Astrocyte (in vitro differentiated cells and primary cell): Measurements from ENCODE around the gene IFNE.

Source experiments
- EZH2 ChIP-seq: IDR thresholded peaks from 2 replicates; pipeline ENCODE4 v1.6.1; 2012; ENCODE audit warnings: mild to moderate bottlenecking, low read length, inconsistent platforms; ENCODE audit not compliant: insufficient read depth
- TF ChIP-seq, protein P1 (sequence below): IDR thresholded peaks from 2 replicates; pipeline ENCODE4 v1.5.1; 2011; ENCODE audit warnings: low read depth, mild to moderate bottlenecking, inconsistent platforms, low read length, moderate library complexity; ENCODE audit not compliant: insufficient read depth

DNA sequence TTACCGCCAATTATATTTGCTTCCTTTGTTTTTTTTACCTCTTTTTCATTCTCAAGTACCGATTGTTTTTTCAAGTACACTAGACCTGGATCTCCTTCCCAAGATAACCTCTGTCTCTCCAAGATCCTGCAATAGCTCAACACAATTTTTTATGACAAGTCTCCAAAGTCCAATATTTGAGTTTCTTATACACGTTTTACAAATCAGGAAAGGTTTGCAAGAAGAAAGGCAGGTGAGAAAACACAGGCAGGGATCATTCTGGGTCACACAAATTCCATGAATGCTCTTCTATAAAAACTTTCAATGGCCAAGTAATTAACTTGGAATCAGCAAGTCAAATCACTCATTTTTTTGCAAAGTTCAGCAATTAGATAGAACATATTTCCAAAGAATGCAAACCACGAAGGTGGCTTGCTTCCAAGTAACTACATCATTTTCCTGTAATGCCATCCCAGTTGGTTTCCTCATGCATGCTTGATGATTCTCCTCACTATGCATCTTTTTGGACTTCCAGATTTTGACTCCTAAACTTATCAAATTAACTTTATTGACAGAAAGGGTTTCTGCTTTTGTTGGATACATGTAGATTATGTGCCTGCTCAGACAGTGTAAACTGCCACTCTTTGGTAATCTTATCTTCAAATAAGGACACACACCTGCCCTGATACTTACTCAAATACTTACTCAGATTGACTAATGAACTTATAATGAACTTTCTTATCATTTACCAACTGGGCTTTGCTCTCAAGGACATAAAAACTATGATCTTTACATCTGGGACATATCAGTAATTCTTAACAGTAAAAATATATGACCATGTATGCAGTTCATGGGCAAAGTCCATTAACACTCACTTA is 24.7 kb upstream of the IFNE start:
- TF ChIP-seq, protein P1, sequence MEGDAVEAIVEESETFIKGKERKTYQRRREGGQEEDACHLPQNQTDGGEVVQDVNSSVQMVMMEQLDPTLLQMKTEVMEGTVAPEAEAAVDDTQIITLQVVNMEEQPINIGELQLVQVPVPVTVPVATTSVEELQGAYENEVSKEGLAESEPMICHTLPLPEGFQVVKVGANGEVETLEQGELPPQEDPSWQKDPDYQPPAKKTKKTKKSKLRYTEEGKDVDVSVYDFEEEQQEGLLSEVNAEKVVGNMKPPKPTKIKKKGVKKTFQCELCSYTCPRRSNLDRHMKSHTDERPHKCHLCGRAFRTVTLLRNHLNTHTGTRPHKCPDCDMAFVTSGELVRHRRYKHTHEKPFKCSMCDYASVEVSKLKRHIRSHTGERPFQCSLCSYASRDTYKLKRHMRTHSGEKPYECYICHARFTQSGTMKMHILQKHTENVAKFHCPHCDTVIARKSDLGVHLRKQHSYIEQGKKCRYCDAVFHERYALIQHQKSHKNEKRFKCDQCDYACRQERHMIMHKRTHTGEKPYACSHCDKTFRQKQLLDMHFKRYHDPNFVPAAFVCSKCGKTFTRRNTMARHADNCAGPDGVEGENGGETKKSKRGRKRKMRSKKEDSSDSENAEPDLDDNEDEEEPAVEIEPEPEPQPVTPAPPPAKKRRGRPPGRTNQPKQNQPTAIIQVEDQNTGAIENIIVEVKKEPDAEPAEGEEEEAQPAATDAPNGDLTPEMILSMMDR = no peak
- TF ChIP-seq EZH2 = no peak
